Measurements from ENCODE around the gene BSDC1.
"Not testable (repeated sequence)": the region's sequence is repeated elsewhere in the genome, so short reads cannot be mapped to it uniquely, and the experiment has no call there.

BSDC1 gene

DNA sequence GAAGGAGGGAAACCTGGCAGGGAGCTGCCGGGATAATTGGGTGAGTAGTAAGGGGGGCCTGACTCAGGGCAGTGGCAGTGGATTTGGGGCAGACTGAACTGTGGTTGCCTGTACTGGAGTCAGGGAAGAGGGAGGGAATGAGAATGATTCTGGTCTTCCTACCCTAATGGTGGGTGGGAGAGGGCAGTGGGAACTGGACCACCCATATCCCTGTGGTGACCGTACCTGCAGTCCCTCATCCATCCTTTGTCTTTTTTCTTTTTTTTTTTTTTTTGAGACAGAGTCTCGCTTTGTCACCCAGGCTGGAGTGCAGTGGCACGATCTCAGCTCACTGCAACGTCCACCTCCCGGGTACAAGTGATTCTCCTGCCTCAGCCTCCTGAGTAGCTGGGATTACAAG, 38.5 kb downstream of the BSDC1 start:
- not testable (repeated sequence) for DNase-seq

GRCh38 chr1:32353886-32354570, 40.2 kb downstream of the BSDC1 start:
- no peak for DNase-seq

DNA sequence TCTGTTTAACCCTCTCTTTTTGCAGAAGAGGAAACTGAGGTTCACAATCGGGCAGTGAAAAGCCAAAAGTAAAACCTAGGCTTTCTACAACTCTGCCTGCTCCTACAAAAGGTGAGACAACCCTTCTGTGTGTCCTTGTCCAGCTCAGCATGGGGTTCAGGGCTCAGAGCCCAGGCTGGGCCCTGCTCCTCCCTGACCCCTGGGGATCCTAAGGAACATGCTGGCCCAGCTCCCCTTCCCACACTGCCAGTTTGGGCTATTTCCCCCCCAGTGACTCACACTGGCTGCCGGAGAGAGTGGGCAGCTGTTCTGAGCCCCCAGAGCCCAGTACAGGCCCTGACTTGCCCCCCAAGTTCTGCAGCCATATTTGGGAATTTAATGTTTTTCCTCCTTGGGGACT, 40.8 kb downstream of the BSDC1 start:
- DNase-seq = no peak

DNA sequence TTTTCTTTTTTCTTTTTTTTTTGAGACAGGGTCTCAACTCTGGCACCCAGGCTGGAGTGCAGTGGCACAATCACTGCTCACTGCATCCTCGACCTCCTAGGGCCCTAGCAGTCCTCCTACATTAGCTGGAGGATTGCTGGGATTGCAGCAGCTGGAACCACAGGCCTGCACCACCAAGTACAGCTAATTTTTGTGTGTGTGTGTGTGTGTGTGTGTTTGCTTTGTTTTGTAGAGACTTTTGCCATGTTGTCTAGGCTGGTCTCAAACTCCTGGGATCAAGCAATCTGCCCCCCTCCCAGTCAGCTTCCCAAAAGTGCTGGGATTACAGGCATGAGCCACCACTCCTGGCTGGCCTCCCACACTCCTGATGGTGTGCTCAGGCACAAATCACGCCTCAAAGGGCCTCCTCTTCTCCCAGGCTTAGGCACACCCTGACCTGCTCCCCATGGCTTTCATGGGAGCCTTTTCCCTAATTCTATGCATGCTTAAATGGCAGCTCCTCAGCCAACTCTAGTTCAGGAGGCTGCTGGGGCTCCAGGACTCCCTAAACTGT, 41.3 kb downstream of the BSDC1 start:
- no peak for DNase-seq

DNA sequence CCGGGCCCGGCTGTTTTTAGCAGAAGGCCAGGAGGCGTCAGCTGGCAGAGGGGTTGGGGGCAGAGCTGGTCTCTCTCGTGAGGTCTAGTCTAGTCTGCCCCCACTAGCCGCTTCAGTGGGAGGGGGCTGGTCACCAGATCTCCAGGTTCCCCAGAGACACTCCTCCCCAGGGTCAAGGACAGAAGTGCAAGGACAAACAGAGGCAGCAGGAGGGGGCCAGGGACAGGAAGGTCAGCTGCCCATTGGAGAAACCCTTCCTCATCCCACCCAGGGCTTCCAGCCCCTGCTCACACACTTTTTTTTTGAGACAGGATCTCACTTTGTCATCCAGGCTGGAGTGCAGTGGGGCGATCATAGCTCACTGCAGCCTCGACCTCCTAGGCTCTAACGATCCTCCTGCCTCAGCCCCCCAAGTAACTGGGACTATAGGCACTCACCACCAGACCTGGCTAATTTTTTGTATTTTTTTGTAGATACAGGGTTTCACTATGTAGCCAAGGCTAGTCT, 41.9 kb downstream of the BSDC1 start:
- DNase-seq = no peak

GRCh38 chr1:32351399-32352238, 42.6 kb downstream of the BSDC1 start:
- DNase-seq = peak; percentile 91

DNA sequence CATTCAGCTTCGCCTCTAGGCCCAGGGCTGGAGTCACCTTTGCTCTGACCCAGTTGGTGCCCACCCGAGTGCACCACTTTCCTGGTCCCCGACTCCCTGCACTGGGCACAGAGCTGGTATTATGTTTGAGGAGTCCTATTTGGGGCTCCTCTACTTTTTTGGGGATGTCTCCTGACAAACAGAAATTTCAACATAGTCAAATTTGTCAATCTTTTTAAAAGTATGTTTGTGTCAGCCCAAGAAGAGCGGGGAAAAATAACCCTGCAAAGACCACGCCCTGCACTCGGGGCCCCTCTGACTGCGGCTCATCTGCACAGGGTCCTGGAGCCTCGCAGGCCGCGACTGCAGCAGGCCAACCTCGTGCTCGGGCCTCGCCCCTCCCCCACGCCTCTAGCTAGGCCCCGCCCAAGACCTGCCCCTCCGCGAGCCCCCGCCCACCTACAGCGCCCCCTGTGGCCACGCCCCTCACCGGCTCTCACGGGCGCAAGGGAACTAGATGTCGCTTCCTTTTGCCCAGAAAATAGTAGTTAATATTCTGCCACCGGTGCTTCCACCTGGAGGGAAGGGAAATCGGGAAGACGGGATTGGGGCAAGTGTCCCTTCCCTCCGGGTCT, 43.3 kb downstream of the BSDC1 start:
- no peak for DNase-seq

- no peak for DNase-seq
Measured at GRCh38 chr1:32349211-32349708, 45.0 kb downstream of the BSDC1 start.

DNA sequence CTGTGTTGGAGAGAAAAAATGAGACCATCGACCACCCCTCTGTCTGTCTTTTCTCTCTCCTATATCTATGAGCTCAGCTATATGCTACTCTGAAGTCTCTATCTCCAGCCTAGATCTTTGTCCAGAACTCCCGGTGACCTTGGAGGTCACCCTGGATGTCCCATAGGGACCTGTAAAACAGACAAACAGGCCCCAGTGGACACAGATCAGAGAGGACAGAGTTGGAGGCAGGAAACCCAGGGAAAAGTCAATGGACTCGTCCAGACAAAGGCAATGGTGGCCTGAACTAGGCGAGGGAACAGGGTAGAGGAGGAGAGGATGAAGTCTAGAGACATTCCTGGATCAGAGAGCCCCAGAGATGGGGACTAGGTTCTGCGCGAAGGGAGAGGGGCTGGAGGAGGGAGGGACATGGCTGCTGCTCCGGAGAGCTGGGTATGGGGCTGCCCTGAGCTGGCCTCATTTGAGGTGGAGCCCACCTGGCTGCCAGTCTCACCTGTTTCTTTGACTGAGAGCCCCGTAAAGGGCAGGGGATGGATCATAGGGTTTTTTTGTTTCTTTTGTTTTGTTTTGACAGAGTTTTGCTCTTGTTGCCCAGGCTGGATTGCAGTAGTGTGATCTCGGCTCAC, 47.6 kb downstream of the BSDC1 start:
- no peak for DNase-seq

DNA sequence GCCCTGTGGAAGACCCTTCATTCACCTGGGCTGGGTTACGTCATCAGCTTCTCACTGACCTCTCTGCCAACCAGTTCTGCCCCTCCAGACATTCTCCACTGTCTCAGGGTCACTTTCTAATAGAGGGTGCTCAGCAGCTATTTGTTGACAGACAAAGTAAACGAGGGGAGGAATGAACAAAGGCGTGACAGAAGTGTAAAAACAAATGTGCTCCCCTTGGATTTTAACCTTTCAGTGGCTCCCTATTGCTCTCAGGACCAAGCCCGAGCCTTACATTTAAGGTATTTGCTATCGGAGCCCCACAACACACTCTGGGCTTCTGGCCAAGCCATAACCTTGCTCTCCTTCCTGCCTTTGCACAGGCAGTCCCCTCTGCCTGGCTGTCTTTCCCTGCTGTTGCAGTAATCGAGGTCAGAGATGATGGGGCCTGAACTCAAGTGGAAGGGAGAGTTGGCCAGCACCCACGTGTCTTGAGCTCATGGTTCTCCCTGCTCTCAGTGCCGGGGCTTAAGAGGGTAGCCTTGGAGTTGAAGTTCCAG, 48.9 kb downstream of the BSDC1 start:
- DNase-seq = no peak

- DNase-seq = no peak
Measured at GRCh38 chr1:32342704-32343103, 51.5 kb downstream of the BSDC1 start.

DNA sequence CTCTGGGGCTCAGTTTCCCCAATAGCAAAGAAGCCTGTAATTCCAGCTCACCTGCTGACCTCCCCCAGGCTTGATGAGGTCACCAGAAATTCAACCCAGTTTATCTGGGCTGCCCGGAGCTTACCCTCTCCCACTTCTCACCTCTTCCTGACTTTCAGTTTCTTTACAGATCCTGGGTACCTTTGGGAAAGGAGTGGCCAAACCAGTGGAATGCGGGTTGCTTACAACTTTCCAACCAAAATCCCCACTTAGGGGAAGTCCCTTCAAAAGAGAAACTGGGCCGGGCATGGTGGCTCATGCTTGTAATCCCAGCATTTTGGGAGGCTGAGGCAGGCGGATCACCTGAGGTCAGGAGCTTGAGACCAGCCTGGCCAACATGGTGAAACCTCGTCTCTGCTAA, 52.3 kb downstream of the BSDC1 start:
- DNase-seq = no peak

DNA sequence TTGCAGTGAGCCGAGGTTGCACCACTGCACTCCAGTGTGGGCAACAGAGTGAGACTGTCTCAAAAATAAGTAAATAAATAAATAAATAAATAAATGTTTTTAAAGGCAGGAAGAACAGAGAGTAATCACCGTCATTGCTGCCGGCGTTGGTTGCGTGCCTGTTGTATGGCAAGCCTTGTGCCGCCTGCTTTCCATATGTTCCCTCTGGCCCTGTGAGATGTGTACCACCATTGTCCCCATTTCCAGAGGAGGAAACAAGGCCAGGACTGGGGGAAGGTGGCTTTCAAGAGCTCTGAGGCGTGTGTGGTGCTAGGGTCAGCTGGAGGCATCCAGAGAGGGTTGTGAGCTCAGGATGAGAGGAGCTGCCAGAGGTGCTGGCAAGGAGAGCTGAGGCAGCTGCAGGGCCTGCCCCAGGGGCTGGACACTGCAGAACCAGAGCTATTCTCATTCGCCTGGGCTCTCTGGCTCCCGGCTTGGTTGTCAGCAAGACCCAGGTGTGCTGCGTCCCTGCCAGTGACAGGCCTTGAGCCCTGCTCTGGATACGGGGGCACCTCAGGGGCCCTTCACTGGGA, 53.0 kb downstream of the BSDC1 start:
- DNase-seq = no peak

DNA sequence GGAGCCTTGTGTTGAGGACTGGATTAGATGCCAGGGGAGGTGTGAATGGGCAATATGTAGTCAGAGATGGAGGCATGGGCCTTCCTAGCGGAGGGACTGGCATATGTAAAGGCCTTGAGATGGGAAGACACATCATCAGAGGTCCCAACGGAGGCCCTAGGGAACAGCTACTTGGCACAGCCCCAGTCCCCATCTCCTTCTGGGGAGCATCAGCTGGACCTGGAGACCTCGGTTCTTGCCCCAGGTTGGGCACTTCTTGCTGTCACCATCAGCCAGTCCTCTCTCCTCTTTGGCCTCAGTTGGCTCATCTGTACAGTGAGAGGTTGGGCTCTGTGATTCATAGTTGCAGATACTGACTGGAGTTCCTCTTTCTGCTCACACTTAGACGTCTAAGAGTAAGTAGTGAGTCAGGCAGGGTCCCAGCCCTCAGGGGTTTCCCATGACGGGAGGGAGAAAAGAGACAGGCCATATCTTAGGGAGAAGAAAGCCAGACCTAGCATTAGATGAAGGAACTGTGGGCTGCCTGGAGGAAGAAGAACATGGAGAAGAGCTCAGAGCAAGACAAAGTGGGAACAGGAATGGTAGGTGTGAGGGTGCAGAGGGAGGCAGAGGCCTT, 54.8 kb downstream of the BSDC1 start:
- DNase-seq = no peak

DNA sequence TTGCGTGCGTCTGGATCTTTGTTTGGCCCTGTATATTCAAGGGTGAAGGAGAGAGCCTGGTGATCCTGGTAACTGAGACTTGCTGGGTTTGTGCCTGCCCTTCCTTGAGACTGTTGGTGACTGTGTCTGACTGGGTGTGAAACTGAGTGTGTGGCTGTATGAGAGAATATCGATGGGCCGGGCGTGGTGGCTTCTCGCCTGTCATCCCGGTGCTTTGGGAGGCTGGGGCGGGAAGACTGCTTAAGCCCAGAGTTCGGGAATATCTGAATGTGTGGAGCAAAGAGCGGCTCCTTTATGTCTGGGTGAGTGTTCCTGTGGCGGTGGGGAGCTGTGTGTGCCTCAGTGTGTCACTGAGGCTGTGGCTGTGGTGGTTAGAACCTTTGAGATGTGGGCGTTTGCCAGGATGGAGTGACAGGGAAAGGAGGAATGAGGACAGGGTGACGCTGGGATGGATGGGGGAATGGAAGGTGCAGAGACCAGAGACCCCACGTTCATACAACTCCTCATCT, 55.5 kb downstream of the BSDC1 start:
- no peak for DNase-seq

GRCh38 chr1:32337855-32338636, 56.2 kb downstream of the BSDC1 start:
- peak; percentile 37 for DNase-seq

- peak; percentile 77 for DNase-seq
Measured at GRCh38 chr1:32336963-32337675, 57.1 kb downstream of the BSDC1 start.

DNA sequence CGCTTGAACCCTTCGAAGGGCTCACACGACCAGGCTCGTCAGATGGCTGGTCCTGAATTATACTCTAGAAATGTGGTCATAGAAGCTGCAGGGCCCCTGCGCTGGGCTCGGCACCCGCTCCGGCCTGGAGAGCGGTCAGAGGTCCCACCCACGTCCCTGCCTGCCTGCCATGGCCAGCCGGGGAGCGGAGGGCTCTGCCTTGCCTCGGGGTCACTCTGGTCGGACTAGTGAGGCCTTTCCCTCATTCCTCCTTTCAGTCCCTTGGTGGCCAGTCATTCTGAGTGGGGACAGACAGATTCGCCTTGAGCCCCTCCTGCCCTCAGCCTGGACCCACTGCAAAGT, 57.7 kb downstream of the BSDC1 start:
- no peak for DNase-seq

- peak; percentile 81 for DNase-seq
Measured at GRCh38 chr1:32335790-32336590, 58.3 kb downstream of the BSDC1 start, which contains the start of gene MARCKSL1. Gene MARCKSL1, minus strand, starts transcription at chr1:32336233. Its CDS starts 200 bp downstream, at chr1:32336033.

All from CD4-positive, alpha-beta T cell treated with Interleukin-4 for 4 hours (primary cell).